Stimulated activated CD4-positive, alpha-beta T cell treated with anti-CD3 and anti-CD28 coated beads, TNF-alpha, amount 100 ng/mL, for 24 hours (primary cell): ENCODE data around the gene PGF.
"Not testable (repeated sequence)": the region's sequence is repeated elsewhere in the genome, so short reads cannot be mapped to it uniquely, and the experiment has no call there.

Experiments used
- DNase-seq, 3 experiments: peaks; one replicate each; pipeline ENCODE4 v3.0.0-alpha.2; 2020; ENCODE audit warnings: low read depth in 3 of 3

PGF gene

GRCh38 chr14:74955229-74956026, at the start of gene PGF:
PGF (minus strand) TSS chr14:74955597; CDS start chr14:74955242, 355 bp downstream.
- peak in 1 of 3 experiments; percentile 35 for DNase-seq

GRCh38 chr14:75003250-75004027, 48.0 kb upstream of the PGF start:
- no peak for DNase-seq

- DNase-seq: peak; percentile 98 to 99 (median 98)
Observed at GRCh38 chr14:75002392-75003249, 47.2 kb upstream of the PGF start, which contains the start of gene EIF2B2. EIF2B2 (plus strand) TSS chr14:75002921; CDS start chr14:75002991, 70 bp downstream.

GRCh38 chr14:75001899-75002298, 46.5 kb upstream of the PGF start:
- DNase-seq: no peak

GRCh38 chr14:75001261-75001660, 45.9 kb upstream of the PGF start:
- no peak for DNase-seq

GRCh38 chr14:74995781-74996180, 40.4 kb upstream of the PGF start:
- not testable (repeated sequence) for DNase-seq

- not testable (repeated sequence) for DNase-seq
Observed at GRCh38 chr14:74994182-74994581, 38.8 kb upstream of the PGF start.

- no peak for DNase-seq
Observed at GRCh38 chr14:74988993-74989392, 33.6 kb upstream of the PGF start.

- DNase-seq: no peak
Observed at GRCh38 chr14:74988131-74988530, 32.7 kb upstream of the PGF start.

GRCh38 chr14:74985806-74986205, 30.4 kb upstream of the PGF start:
- no peak for DNase-seq

GRCh38 chr14:74985028-74985310, 29.6 kb upstream of the PGF start:
- DNase-seq: no peak

GRCh38 chr14:74984236-74985027, 29.0 kb upstream of the PGF start:
- no peak for DNase-seq

- DNase-seq: no peak
Observed at GRCh38 chr14:74983343-74983742, 27.9 kb upstream of the PGF start.

GRCh38 chr14:74982661-74983060, 27.3 kb upstream of the PGF start:
- DNase-seq: no peak

GRCh38 chr14:74981833-74982232, 26.4 kb upstream of the PGF start:
- no peak for DNase-seq

- DNase-seq: no peak
Observed at GRCh38 chr14:74981462-74981782, 26.0 kb upstream of the PGF start.

- DNase-seq: no peak
Observed at GRCh38 chr14:74980731-74981461, 25.5 kb upstream of the PGF start.

- DNase-seq: no peak
Observed at GRCh38 chr14:74980398-74980730, 25.0 kb upstream of the PGF start.

GRCh38 chr14:74979442-74980397, 24.3 kb upstream of the PGF start:
- DNase-seq: no peak

- DNase-seq: no peak
Observed at GRCh38 chr14:74979029-74979428, 23.6 kb upstream of the PGF start.
